Middle frontal gyrus (tissue), 1 donor: ENCODE data around the gene FBXO46.
"Not testable (repeated sequence)": the region's sequence is repeated elsewhere in the genome, so short reads cannot be mapped to it uniquely, and the experiment has no call there.

Source experiments
- DNase-seq: peaks from one replicate; pipeline ENCODE4 v3.0.0-alpha.2; 2015; ENCODE audit warnings: low spot score; ENCODE audit errors: extremely low spot score

FBXO46 gene

DNA sequence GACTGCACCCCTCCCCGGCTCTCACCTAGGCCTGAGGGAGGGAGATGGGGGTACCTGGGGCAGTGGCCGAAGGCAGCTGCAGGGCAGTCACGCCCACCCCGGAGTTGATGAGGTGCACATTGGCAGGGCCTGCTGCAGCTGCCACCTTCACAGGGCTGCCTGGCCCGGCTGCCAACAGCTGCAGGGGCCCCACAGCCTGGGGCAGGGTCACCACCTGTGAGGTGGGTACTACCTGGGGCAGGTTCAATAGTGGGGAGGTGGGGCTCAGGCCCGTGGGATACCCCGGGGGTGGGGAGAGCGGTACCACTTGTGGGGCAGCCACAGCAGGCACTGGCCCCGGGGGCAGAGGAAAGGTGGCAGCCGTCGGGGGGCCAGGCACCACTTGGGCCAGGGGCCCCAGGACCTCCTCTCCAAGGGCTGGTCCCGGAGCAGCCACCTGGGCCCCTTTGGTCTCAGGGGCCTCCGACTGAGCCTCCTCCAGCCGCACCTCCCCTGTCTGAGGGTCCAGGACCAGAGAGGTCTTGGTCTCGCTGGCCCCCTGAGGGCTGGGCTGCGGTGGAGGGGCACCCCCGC lies 35.7 kb upstream of the FBXO46 start:
- DNase-seq: no peak

DNA sequence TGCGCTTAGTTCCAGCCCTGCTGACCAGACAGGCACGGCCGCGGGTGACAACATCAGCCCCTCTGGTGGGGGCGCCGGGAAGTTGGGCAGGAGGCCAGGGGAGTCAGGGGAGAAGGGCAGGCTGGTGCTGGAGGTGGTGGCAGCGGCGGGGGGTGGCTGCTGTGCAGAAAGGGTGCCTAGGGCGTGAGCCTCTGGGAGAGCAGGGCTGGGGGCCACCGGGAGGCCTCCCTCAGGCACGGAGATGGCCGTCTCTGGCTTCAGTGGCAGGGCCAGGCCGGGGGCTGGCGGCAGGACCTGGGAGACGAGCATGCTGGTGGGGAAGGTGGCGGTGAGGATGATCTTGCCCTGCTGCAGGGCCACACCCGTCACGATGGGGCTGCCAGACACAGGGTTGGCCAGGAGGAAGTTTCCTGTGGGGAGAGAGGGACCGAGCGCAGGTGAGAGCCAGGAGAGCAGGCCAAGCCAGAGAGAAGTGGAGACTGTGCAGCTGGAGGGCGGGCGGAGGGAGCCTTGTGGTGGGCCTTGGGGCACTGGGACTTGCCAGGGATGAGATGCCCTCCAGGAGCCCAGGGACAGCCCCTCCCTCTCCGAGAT lies 35.1 kb upstream of the FBXO46 start:
- no peak for DNase-seq

DNA sequence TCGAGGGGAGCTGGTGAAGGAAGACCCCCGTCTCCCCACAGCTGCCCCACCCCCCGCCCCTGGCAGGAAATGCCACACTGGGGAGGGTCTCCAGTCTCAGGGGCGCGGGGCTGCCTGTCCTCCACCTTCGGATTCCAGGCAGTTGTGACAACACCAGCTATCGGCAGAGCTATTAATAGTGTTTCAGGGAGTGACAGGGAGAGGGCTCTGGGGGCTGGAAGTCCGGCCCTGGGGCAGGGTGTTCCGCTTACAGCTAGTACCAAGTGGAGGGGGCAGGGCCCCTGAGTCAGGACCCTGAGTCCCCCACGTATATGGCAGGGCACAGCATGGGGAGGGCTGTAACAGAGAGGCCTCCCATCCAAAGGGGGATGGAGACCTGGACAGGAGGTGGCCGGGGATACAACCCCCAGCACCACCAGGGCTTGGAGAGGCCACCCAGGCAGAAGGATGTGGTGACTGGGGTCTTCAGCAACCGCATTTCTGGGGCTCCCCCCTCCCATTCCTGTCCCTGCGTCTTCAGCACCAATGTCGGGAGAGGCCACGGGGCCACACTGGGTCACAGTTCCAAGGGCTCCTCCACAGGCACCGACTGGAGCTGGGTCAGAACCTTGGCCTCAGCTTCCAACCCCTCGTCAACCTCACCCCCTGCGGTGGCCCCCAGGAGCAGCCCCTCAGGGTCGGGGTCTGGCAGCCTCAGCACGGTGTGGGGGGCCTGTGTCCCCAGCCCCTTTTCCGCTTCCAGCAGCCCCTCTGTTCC lies 34.4 kb upstream of the FBXO46 start:
- no peak for DNase-seq

DNA sequence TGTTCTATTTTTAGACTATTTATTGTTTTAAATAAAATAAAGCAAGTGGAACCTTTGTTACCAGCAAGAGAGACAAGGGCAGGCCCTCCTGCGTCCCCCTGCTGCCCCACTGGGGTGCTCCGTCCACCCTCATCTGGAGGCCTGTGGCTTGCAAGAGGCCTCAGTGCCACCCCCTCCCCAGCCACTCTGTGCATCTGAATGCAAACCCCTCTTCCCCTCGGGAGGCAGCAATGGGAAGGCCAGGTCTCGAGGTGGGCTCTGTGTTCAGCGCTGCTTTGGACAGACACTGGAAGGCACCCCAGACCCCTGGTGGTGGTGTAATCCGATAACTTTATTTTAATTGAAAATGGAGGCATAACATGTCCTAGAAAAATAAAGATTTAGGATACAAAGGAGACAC lies 33.8 kb upstream of the FBXO46 start:
- DNase-seq: no peak

DNA sequence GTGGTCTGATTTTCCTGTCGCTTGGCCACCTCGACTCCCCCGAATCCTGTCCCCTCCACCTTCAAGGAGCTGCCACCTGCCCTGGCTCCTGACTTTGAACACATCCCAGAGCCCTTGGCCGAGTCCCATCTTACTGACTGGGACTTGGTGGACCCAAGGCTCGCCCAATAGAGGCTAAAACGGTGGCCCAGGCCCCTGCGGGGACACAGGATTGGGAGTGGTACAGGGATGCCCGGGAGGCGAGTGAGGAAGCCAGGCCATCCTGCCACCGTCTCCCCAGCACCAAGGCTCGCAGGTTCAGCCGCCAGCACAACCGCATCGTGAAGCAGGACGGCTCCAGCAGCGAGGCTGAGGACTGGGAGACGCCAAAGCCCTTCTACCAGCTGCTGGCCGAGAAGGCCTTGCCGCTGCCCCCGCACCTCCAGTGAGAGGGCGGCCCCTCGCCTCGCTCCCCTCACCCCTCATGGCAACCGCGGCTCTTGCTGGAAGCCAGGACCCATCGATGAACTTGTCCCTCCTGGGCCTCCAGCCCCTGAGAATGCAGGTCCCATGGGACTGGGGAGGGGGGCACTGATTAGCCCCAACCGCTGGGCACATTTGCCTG lies 33.1 kb upstream of the FBXO46 start:
- no peak for DNase-seq

DNA sequence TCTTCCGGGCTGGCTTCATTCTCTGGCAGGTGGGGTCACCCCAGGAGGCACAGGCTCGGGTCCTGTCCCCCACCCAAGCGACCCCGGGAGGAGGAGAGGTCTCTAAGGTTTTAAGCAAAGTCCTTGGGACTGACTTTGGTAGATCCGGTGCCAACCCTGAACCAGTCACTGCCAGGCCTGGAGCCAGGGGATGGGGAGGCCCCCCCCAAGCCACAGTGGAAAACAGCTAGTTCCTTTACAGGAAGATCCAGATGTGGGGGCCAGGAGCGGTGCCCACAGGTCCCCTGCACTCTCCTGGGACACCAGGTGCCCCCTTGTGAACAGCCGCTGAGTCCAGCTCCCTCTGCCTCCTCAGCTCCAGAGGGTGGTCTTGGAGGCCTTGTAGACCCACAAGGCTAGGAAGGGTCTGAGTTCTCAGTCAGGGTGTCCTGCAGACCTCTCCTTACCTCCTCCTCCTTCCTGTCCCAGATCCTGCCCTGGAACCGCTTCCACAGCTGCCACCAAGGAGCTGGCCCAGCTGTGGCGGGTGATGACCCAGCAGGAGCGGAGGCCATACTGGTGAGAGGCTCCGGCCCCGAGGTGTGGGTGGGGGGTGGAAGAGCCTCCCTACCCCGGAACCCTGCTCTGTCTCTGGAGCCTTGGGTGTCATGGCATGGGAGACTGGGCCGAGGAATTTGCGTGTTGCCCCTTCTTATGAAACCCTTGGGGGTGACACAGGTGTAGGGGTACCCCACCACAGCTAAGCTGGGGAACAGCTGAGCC lies 32.4 kb upstream of the FBXO46 start:
- DNase-seq: no peak

DNA sequence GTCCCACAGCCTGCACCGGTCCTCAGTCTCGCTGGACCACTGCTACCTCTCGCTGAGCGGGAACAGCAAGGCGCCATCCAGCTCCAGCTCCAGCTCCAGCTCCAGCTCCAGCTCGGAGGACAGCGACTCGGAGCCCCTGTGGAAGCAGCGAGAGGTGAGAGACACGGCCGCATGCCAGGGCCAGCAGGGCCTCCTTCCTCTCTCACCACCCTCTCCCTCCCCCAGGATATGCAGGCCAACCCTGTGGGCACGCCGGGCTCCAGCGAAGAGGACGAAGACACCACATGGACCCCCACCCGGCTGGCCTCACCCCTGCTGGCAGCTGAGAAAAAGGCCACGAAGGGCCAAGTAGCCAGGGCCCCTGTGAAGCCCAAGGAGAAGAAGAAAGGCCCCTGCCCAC lies 31.0 kb upstream of the FBXO46 start:
- DNase-seq: no peak

DNA sequence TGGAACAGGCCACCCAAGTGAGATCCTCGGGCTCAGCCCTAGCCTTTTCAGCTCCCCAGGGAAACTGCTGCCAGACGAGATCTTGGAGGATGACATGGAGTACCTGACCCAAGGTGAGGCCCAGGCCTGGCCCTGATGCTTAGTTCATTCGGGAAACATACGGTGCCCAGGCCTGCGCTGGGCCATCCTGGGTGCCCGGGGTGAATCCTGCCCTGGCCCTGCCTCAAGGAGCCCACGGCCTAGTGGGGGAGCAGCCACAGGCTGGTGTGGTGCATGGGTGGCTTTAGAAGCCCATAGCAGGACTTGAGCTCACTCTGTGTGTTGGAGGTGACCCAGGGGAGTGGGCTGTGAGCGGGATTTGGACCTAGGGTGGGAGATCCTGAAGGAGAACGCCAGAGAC lies 28.2 kb upstream of the FBXO46 start:
- DNase-seq: no peak

DNA sequence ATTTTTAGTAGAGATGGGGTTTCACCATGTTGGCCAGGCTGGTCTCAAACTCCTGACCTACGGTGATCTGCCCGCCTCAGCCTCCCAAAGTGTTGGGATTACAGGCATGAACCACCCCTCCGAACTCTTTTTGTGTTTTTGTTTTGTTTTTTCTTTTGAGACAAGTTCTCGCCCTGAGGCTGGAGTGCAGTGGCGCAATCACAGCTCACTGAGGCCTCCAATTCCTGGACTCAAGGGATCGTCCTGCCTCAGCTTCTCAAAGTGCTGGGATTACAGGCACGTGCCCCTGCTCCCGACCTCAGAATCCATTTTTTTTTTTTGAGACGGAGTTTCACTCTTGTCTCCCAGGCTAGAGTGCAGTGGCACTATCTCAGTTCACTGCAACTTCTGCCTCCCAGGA lies 27.0 kb upstream of the FBXO46 start:
- DNase-seq: no peak

DNA sequence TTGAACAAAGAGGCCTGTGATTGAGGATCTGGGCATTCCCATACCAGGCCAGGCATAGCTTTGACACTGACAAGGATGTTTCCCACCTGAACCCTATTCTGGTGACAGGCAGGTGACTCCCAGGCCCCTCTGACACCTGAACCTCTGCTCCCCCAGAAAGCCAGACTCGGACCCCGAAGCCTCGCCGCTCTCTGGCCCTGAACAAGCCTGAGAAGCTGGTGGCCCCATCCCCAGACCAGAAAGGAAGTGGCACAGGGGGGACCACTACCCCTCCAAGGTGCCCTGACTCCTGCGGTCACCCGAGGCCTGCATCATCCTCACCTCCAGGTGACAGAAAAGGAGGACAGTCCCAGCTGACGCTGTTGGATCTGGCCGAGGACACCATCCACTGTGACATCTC lies 23.6 kb upstream of the FBXO46 start:
- DNase-seq: no peak

DNA sequence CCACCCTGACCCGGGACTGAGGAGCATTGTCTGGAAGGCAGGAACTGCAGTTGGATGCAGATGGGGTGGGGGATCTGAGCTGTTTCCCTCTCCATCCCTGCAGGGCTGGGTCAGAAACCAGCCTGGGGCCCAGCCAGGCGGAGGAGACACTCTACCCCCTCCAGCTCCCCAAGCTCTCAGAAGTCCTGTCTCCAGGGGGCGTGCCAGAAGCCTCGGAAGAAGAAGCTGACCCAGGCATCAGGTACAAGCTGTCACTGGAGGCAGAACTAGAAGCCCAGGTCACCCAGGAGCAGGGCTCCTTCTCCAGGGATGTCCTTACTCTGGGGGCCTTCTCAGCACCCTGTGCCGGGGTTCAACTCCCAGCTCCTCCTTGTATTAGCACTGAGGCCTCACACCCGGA lies 22.9 kb upstream of the FBXO46 start:
- no peak for DNase-seq

DNA sequence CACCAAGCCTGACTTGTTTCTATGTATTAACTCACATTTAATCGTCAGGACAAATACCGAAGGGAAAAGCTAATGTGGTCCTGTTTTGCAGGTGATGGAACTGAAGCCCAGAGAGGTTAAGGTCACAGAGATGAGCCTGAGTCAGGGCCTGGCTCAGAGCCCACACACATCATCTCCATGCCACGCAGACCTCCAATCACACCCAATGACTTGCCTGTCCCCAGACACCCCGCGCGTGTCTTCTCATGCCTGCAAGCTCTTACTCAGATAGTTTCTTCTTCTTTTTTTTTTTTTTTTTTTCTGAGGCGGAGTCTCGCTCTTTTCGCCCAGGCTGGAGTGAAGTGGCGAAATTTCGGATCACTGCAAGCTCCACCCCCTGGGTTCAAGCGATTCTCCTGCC lies 21.9 kb upstream of the FBXO46 start:
- no peak for DNase-seq

DNA sequence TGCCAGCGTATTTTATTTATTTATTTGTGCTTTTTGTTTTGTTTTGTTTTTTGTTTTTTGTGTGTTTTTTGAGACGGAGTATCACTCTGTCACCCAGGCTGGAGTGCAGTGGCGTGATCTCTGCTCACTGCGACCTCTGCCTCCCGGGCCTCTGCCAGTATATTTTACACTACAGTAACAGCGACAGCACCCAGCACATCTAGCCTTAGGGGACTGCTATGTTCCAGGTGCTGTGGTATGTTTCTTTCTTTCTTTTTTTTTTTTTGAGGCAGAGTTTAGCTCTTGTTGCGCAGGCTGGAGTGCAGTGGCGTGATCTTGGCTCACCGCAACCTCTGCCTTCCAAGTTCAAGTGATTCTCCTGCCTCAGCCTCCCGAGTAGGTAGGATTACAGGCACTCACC lies 20.8 kb upstream of the FBXO46 start:
- DNase-seq: not testable (repeated sequence)

DNA sequence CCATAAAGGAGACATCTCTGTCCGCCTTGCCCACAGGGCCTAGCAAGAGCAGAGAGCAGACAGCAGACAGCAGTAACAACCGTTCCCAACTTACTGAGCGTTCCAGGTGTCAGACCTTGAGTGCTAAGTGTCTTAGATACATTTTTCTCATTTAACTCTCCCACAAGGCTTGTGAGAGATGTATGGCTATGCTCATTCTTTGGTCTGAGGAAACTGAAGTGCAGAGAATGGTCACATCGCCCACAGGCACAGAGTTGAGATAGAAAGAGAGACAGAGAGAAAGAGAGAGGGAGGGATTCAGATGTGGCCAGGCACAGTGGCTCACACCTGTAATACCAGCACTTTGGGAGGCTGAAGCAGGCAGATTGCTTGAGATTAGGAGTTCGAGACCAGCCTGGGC lies 16.8 kb upstream of the FBXO46 start:
- DNase-seq: no peak

DNA sequence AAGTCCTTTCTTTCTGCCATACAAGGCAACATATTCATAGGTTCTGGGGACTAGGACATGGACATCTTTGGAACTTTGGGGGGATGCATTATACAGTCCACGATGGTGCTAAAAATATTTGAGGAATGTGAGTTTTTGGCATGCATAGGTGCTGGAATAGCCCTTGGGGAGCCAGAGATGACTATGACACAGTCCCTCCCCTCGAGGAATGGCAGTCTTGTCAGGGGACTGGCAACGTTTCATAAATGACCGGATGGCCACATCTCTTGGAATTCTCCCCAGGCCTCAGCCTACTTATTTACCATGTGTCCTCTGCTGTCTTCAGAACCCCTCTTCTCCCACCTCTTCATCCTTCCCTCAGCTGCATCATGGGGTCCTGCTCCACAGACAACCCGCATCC lies 16.2 kb upstream of the FBXO46 start:
- no peak for DNase-seq

DNA sequence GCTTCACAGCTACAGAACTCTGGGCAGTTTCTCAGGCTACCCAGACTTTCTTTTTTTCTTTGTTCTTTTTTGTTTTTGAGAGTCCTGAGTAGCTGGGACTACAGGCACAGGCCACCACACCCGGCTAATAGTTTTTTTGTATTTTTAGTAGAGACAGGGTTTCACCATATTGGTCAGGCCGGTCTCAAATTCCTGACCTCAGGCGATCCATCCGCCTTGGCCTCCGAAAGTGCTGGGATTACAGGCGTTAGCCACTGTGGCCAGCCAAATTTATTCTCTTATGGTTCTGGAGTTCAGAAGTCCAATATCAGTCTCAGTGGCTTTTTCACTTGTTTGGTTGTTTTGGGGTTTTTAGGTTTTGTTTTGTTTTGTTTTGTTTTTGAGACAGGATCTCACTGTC lies 14.9 kb upstream of the FBXO46 start:
- no peak for DNase-seq

DNA sequence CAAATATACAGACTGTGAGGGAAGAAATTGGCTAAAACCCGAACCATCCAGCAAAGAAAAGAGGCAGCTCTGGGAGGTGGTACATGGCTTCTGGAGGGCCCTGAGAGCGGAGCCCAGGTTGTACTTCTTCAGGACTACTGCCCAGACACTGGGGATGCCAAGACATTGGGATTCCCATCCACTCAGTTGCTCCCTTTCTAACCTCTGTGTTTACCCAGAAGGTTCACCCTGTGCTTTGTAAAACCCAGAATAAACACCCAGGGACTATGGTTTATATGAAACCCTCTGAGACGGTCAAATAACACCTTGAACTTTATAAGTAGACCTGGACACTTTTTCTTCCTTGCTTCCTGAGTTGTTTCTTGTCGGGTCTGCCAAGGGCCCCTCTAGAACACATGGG lies 12.3 kb upstream of the FBXO46 start:
- no peak for DNase-seq

DNA sequence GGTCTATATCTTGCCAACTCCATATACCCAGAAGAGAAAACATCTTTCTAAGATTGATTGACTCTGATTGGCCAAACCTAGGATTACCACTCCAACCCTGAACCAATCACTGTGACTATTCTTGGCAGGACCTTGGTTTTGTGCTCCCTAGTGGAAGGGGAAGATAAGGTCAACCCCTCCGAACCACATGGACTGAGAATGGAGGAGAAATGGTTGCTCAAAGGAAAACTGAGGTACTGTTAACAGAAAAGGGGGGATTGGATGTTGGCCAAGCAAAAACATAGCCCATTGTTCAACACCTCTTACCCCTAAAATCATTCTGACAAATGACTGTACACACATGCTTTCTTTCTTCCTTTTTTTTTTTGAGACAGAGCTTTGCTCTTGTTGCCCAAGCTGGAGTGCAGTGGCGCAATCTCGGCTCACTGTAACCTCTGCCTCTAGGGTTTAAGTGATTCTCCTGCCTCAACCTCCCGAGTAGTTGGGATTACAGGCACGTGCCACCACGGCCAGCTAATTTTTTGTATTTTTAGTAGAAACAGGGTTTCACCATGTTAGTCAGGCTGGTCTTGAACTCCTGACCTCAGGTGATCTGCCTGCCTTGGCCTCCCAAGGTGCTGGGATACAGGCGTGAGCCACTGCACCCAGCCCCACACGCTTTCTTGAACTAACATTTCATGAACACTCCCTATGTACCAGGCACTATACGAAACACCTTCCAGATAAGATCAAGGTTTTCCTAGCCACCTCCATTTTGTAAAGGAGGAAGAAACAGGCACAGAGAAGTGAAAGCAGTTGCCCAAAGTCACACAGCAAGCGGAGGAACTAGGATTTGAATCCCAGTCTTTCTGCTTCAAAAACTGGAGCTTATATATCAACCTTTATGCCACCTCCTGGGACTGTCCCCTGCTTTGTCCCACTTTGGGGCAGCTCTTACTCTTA lies 9.1 kb upstream of the FBXO46 start:
- no peak for DNase-seq

DNA sequence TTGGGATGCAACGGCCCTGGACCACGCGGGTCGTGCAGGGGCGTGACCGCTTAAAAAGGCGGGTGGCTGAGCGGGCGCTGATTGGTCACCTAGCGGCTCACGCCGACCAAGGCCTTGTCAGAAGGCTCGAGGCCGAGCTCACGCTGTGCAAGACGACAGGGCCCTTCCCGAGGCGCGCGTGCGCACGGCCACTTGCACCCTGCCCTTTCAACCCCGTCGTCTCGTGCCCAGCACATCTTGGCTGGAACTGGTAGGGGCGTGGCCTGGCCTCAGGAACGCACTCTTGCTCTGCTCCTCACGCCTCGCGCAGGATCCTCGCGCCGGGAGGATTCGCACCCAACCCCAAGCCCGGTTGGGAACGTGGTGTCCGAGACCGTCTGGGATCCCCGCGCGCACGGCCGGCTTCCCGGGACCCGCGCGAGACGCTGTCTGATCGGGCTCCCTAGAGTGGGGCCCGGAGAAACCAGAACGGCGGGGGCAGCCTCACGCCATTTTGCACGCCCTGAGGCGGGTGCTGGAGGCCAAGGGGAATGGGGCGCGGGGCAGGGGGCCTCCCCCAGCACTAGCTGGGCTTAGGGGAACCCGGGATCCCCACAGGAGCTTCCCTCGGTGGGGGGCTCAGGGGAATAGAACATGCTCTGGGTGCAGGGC lies 2.6 kb upstream of the FBXO46 start, which contains the start of gene MEIOSIN:
MEIOSIN (plus strand) TSS at position 280 of the 651 bp plus-strand sequence. CDS start 1,938 bp downstream, outside the sequence.
- no peak for DNase-seq

DNA sequence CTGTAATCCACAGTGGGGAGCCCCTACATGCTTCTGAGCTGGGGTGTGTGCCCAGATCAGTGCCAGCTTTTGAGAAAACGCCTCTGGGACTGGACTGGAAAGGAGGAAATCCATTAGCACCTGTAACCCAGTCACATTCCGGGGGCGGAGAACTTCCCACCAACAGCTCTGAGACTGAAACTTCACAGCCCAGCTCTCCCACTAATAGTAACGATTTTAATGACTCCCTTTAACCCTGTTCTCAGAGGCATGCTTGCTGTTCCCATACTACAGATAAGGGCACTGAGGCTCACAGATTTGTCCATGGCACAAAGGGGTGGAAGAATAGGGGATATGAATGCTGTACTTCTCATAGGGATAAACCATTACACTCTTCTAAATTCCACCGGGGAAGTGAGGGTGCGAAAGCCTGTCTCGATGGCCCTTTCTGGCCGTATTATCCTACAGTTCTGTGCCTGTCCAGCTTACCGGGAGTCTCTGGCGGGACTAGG lies 851 bp downstream of the FBXO46 start:
- no peak for DNase-seq
